Caco-2 (cell line): Measurements from ENCODE around the gene SDS. TPM values are rescaled to one million over a fixed set of nuclear protein-coding genes. Genes with fewer than 3 reads are reported as not detected.

Experiments used
- BruUV-seq: library from RNA; stranded (reverse); fragments of 400-500 nt; replicated peaks from 2 replicates; lab custom pipeline; 2021; lab: Mats Ljungman, UMichigan
- CTCF ChIA-PET: fragments of 300-600 bp; sonication (Branson Sonifier 250); formaldehyde crosslinking; loops from one replicate; lab custom pipeline; 2022; ENCODE audit warnings: antibody characterized with exemption; lab: Charles Lee
- POLR2A ChIA-PET: fragments of 300-600 bp; sonication (Branson Sonifier 250); formaldehyde crosslinking; loops from one replicate; lab custom pipeline; 2022; ENCODE audit warnings: antibody characterized with exemption; lab: Charles Lee
- DNase-seq, 2 experiments: peaks; one replicate each; pipeline versions ENCODE4 v3.0.0 to v3.0.0-alpha.2; 2020 to 2022
- H3K27me3 ChIP-seq: replicated peaks from 2 replicates; pipeline ENCODE4 v1.6.0; 2011; ENCODE audit warnings: low read length; ENCODE audit not compliant: control insufficient read depth, insufficient read depth
- H3K36me3 ChIP-seq: 2 replicates; pipeline ENCODE4 v1.5.1; 2011; ENCODE audit warnings: low read length; ENCODE audit not compliant: control insufficient read depth, insufficient read depth
- H3K4me1 ChIP-seq: fragments of 250-450 bp; sonication (Bioruptor Pico); 2 replicates; pipeline ENCODE4 v1.5.1; 2020; ENCODE audit warnings: mild to moderate bottlenecking
- H3K4me3 ChIP-seq: 2 replicates; pipeline ENCODE4 v1.5.1; 2011; ENCODE audit warnings: low read depth, mild to moderate bottlenecking, control low read depth, low read length
- H3K9me3 ChIP-seq: fragments of 250-450 bp; sonication (Bioruptor Pico); 2 replicates; pipeline ENCODE4 v1.5.1; 2020; ENCODE audit warnings: mild to moderate bottlenecking, moderate library complexity
- H3K27ac Mint-ChIP-seq: one replicate; pipeline ENCODE4 v1.8.0; 2022; ENCODE audit warnings: mixed read lengths; ENCODE audit not compliant: unreplicated experiment
- H3K27me3 Mint-ChIP-seq: one replicate; pipeline ENCODE4 v1.8.0; 2022; ENCODE audit warnings: mixed read lengths; ENCODE audit not compliant: insufficient read depth, unreplicated experiment
- H3K36me3 Mint-ChIP-seq: one replicate; pipeline ENCODE4 v1.8.0; 2022; ENCODE audit warnings: mild to moderate bottlenecking, mixed read lengths; ENCODE audit not compliant: insufficient read depth, unreplicated experiment
- H3K4me1 Mint-ChIP-seq: one replicate; pipeline ENCODE4 v1.8.0; 2022; ENCODE audit warnings: low read depth, mixed read lengths; ENCODE audit not compliant: unreplicated experiment
- H3K4me3 Mint-ChIP-seq: one replicate; pipeline ENCODE4 v1.8.0; 2022; ENCODE audit warnings: mild to moderate bottlenecking, moderate library complexity, mixed read lengths; ENCODE audit not compliant: unreplicated experiment
- H3K9me3 Mint-ChIP-seq: one replicate; pipeline ENCODE4 v1.8.0; 2022; ENCODE audit warnings: mixed read lengths; ENCODE audit not compliant: unreplicated experiment
- CTCF ChIP-seq, 2 experiments: fragments of 200-600 bp in 1 of 2; IDR thresholded peaks; 1 replicate in 1 of 2; 2 replicates in 1 of 2; pipeline versions ENCODE4 v1.5.1 to v1.8.0; 2011 to 2022; ENCODE audit warnings: antibody characterized with exemption in 1 of 2, control low read depth in 1 of 2, inconsistent platforms in 1 of 2, low read depth in 1 of 2, low read length in 1 of 2, mild to moderate bottlenecking in 1 of 2, moderate library complexity in 1 of 2; ENCODE audit not compliant: insufficient read depth in 1 of 2, severe bottlenecking in 1 of 2, unreplicated experiment in 1 of 2
- intact Hi-C: fragments of 100-400 bp; cut with micrococcal nuclease; formaldehyde crosslinking; loops from one replicate; pipeline ENCODE4 v1.10.0; 2022; ENCODE audit not compliant: unreplicated experiment
- total RNA-seq: library from RNA; stranded (reverse); gene quantifications from 2 replicates; pipeline ENCODE4 v1.2.3, GENCODE V29; 2022

SDS gene
- total RNA-seq, 1 experiment from 2014 or later: not detected

GRCh38 chr12:113418213-113418879 is 14.7 kb upstream of the SDS start:
- no peaks in the 10 kb centered on the region for H3K27me3 Mint-ChIP-seq
- no peaks in the 10 kb centered on the region for H3K36me3 Mint-ChIP-seq
- Histone ChIP-seq H3K4me1 (peaks cover 27% of the 10 kb centered on the region), H3K27me3 (no peaks in the 10 kb centered on the region), H3K9me3 (no peaks in the 10 kb centered on the region), H3K36me3 (no peaks in the 10 kb centered on the region), H3K4me3 (no peak overlapping the region)
- H3K4me1 Mint-ChIP-seq: peaks cover 7% of the 10 kb centered on the region
- no peak overlapping the region for H3K4me3 Mint-ChIP-seq
- POLR2A ChIA-PET: no interaction called here
- peak in 1 of 2 experiments; percentile 32 for DNase-seq
- CTCF ChIA-PET: interaction anchor here (0.6 kb wide), 1 partner anchor 630 kb away, joined by 3 read pairs; no protein-coding TSS in a partner anchor
- no peak overlapping the region for H3K27ac Mint-ChIP-seq
- no peak for TF ChIP-seq CTCF (IDR thresholded peaks at IDR 0.05; ENCODE audit: insufficient read depth in 1 of 2, low read depth in 1 of 2, low read length in 1 of 2, severe bottlenecking in 1 of 2, unreplicated experiment in 1 of 2)
- no peaks in the 10 kb centered on the region for H3K9me3 Mint-ChIP-seq
- intact Hi-C loops: no loop called here
- no TSS peak for BruUV-seq

GRCh38 chr12:113416091-113416754 is 12.5 kb upstream of the SDS start:
- POLR2A ChIA-PET: no interaction called here
- H3K4me1 ChIP-seq: peaks cover 22% of the 10 kb centered on the region

More at GRCh38 chr12:113416091-113416754, 12.5 kb upstream of the SDS start:
- H3K4me3 Mint-ChIP-seq: no peak overlapping the region
- no peak for TF ChIP-seq CTCF (IDR thresholded peaks at IDR 0.05; ENCODE audit: insufficient read depth in 1 of 2, low read depth in 1 of 2, low read length in 1 of 2, severe bottlenecking in 1 of 2, unreplicated experiment in 1 of 2)
- BruUV-seq: no TSS peak
- H3K36me3 ChIP-seq: no peaks in the 10 kb centered on the region
- H3K4me1 Mint-ChIP-seq: no peaks in the 10 kb centered on the region
- intact Hi-C loops: no loop called here
- CTCF ChIA-PET: no interaction called here
- DNase-seq: no peak
- H3K36me3 Mint-ChIP-seq: no peaks in the 10 kb centered on the region
- H3K27me3 Mint-ChIP-seq: no peaks in the 10 kb centered on the region
- H3K4me3 ChIP-seq: no peak overlapping the region
- no peaks in the 10 kb centered on the region for H3K9me3 Mint-ChIP-seq
- no peak overlapping the region for H3K27ac Mint-ChIP-seq
- H3K27me3 ChIP-seq: no peaks in the 10 kb centered on the region
- no peaks in the 10 kb centered on the region for H3K9me3 ChIP-seq
